Lung (tissue), 12 donors: Measurements from ENCODE around the gene SERBP1. TPM values are rescaled to one million over a fixed set of nuclear protein-coding genes. Genes with fewer than 3 reads are reported as not detected.

Source experiments
- ATAC-seq: fragments of 200-7000 bp; cut with Tn5 transposase; one replicate; pipeline ENCODE4 v1.9.1; 2020; ENCODE audit warnings: moderate number of reproducible peaks; ENCODE audit not compliant: insufficient read depth, low FRiP score
- DNase-seq, 3 donors: peaks; one replicate each; pipeline ENCODE4 v3.0.0-alpha.2; 2013 to 2017
- H3K27ac ChIP-seq, 2 donors: one replicate each; pipeline ENCODE4 v1.5.1; 2013; ENCODE audit warnings: mild to moderate bottlenecking in 2 of 2, moderate library complexity in 2 of 2, control low read depth in 1 of 2, inconsistent platforms in 1 of 2, low read depth in 1 of 2, low read length in 1 of 2
- H3K27me3 ChIP-seq, 3 donors: one replicate each; pipeline ENCODE4 v1.5.1; 2013; ENCODE audit warnings: low read length in 2 of 3; ENCODE audit not compliant: control insufficient read depth in 3 of 3, insufficient read depth in 3 of 3
- H3K36me3 ChIP-seq, 4 donors: one replicate each; pipeline ENCODE4 v1.5.1; 2013; ENCODE audit warnings: low read length in 4 of 4, mild to moderate bottlenecking in 1 of 4, moderate library complexity in 1 of 4; ENCODE audit not compliant: control insufficient read depth in 4 of 4, insufficient read depth in 4 of 4
- H3K4me1 ChIP-seq, 5 donors: one replicate each; pipeline ENCODE4 v1.5.1; 2013; ENCODE audit warnings: low read length in 5 of 5, mild to moderate bottlenecking in 2 of 5, moderate library complexity in 1 of 5; ENCODE audit not compliant: control insufficient read depth in 5 of 5, insufficient read depth in 5 of 5
- H3K4me3 ChIP-seq: one replicate; pipeline ENCODE4 v1.5.1; 2013; ENCODE audit warnings: mild to moderate bottlenecking, control low read depth, moderate library complexity
- H3K9ac ChIP-seq, 2 donors: one replicate each; pipeline ENCODE4 v1.5.1; 2013; ENCODE audit warnings: low read length in 2 of 2, control low read depth in 1 of 2; ENCODE audit not compliant: insufficient read depth in 1 of 2
- H3K9me3 ChIP-seq, 4 donors: one replicate each; pipeline ENCODE4 v1.5.1; 2013; ENCODE audit warnings: low read length in 3 of 4, mild to moderate bottlenecking in 1 of 4, moderate library complexity in 1 of 4; ENCODE audit not compliant: control insufficient read depth in 4 of 4, insufficient read depth in 3 of 4
- CTCF ChIP-seq: IDR thresholded peaks from 2 replicates; pipeline ENCODE4 v1.5.1; 2012; ENCODE audit warnings: mild to moderate bottlenecking; ENCODE audit errors: control extremely low read depth, extremely low read depth
- WGBS, 2 donors: extraction: QIAGEN DNeasy Blood & Tissue Kit; methylation state at CpG; one replicate each; pipeline ENCODE4 v1.1.7; 2013; 5-methylcytosine and 5-hydroxymethylcytosine counted together
- polyA plus RNA-seq, 2 donors: library from polyadenylated mRNA; stranded (reverse); fragments of 200-250 nt; gene quantifications; one replicate each; pipeline ENCODE4 v1.2.1, GENCODE V29; 2013
- total RNA-seq, 2 donors: library from RNA; depleted of rRNA in 1 of 2; stranded (reverse); fragments of >200 nt in 1 of 2; gene quantifications; one replicate each; pipeline ENCODE4 v1.2.1, GENCODE V29; 2014 to 2021
- donor health status: control.
- donor health status: control.
- donor health status: Bipolar disorder and iron deficiency.
- donor health status: healthy.
- donor health status: DM: yes; HTN: yes; CAD: no.

The SERBP1 gene
- total and polyA plus RNA-seq, 4 donors = 72.2 to 220 (median 149) TPM

- DNase-seq (no peak), ATAC-seq (no peak)
- no peak for TF ChIP-seq CTCF
- Histone ChIP-seq H3K4me3 (no peak overlapping the region), H3K4me1 (peaks cover 0 to 15% (median under 1%) of the 10 kb centered on the region in 5 donors), H3K36me3 (peaks cover 0 to 15% (median under 1%) of the 10 kb centered on the region in 4 donors), H3K27me3 (no peaks in the 10 kb centered on the region), H3K9ac (peak overlapping the region in 1 of 2 donors; percentile 8), H3K27ac (peak overlapping the region in 1 of 2 donors; percentile 68), H3K9me3 (no peaks in the 10 kb centered on the region)
- 75 to 76% methylated on average over 8 of the region's 8 CpGs for WGBS, 2 donors
These were observed 1.8 kb upstream of the SERBP1 start for GRCh38 chr1:67431869-67432578.

- TF ChIP-seq CTCF = no peak
- WGBS, 2 donors = 16 to 22% methylated on average over 12 of the region's 12 CpGs
- DNase-seq (no peak), ATAC-seq (no peak)
- H3K27ac ChIP-seq = peak overlapping the region; percentile 82 to 96
- H3K36me3 ChIP-seq = peaks cover 0 to 15% (median under 1%) of the 10 kb centered on the region in 4 donors
- no peaks in the 10 kb centered on the region for H3K9me3 ChIP-seq
- H3K27me3 ChIP-seq = no peaks in the 10 kb centered on the region
- H3K9ac ChIP-seq = peak overlapping the region in 1 of 2 donors; percentile 88
- H3K4me1 ChIP-seq = peaks cover 0 to 19% (median 4%) of the 10 kb centered on the region in 5 donors
- H3K4me3 ChIP-seq = peak overlapping the region; percentile 74
These were observed 1.1 kb upstream of the SERBP1 start for GRCh38 chr1:67431156-67431765.

GRCh38 chr1:67429528-67430357, 459 bp downstream of the SERBP1 start:
- no peak for TF ChIP-seq CTCF
- no peaks in the 10 kb centered on the region for H3K27me3 ChIP-seq
- peaks cover 0 to 19% (median 4%) of the 10 kb centered on the region in 5 donors for H3K4me1 ChIP-seq
- H3K36me3 ChIP-seq = peaks cover 4 to 25% (median 8%) of the 10 kb centered on the region in 4 donors
- H3K9ac ChIP-seq = peak overlapping the region; percentile 79 to 83
- H3K4me3 ChIP-seq = peak overlapping the region; percentile 86
- ATAC-seq (peak; percentile 27), DNase-seq (peak; percentile 24 to 40 (median 37))
- no peaks in the 10 kb centered on the region for H3K9me3 ChIP-seq
- WGBS, 2 donors = 0 to 1% methylated on average over 69 of the region's 69 CpGs
- H3K27ac ChIP-seq = peak overlapping the region; percentile 78 to 82
